Measurements from ENCODE around the gene CNBD2.
A peak's percentile ranks its signal among the peaks of the same experiment; 100 is the strongest.
"Not testable (repeated sequence)": the region's sequence is repeated elsewhere in the genome, so short reads cannot be mapped to it uniquely, and the experiment has no call there.

The CNBD2 gene

DNA sequence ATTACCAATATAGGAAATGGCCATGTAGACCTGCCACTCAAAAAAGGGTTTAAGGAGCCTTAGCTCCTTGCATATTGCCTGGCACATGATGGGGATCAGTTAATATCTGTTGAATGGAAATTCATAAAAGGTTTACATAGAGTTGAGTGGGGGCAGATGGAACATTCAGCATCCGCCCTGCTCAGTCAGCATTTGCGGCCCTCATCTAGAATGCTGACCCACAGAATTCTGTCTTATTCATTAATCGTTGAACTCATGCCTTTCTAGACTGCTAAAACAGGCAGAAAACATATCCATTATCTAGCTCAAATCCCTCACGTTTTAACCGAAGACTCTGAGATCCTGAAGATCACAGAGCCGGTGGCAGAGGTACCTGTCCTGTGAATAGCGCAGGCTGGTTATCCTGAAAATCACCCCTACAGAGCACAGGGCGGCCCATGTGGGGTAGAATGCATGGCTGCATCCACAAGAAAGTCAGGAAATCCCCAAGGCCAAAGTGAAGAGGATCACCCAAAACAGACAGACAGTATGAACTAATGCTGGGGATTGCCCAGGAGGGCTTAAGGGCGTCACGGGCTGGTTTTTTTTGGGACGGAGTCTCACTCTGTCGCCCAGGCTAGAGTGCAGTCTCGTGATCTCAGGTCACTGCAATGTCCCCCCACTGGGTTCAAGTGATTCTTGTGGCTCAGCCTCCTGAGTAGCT, 59.9 kb downstream of the CNBD2 start:
- no peak for DNase-seq

DNA sequence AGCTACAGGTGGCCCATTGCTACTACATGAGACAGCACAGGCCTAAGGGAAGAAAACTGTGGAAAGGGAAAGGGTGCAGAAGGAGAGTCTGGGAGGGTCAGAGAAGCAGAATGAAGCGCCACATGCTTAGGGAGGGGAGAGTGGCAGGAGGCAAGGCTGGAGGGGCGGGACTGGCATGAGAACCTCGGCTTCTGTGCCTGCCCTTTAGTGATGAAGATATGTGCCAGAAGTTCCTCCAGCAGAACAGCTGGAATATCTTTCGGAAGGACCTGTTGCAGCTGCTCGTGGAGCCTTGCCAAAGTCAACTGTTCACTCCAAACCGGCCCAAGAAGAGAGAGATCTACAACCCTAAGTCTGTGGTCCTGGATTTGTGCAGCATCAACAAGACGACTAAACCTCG, 61.8 kb downstream of the CNBD2 start:
- no peak for DNase-seq

DNA sequence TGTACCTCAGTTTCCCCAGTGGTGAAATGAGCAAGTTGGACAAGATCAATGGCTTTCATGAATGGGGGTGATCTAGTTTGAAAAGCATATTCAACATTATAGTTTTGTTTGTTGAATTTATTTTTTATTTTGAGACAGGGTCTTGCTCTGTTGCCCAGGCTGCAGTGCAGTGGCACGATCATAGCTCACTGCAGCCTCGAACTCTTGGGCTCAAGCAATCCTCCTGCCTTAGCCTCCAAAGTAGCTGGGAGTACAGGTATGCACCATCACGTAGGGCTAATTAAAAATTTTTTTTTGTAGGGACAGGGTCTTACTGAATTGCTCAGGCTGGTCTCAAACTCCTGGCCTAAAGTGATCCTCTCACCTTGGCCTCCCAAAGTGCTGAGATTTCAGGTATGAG, 63.4 kb downstream of the CNBD2 start:
- DNase-seq, result no peak

DNA sequence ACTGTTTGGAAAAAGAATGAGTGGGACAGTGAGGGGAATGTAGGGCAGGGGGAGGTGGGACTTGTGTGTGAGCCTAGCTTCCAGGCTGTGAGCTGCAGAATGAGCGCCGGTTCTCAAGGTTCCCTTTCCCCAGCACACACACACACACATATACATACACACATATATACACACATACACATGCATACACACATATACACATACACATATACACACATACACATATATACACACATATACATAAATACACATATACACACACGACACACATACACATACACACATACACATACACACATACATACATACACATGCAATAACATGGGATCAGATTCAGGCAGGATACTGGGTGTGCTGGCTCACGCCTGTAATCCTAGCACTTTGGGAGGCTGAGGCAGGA, 66.5 kb downstream of the CNBD2 start:
- no peak for DNase-seq

DNA sequence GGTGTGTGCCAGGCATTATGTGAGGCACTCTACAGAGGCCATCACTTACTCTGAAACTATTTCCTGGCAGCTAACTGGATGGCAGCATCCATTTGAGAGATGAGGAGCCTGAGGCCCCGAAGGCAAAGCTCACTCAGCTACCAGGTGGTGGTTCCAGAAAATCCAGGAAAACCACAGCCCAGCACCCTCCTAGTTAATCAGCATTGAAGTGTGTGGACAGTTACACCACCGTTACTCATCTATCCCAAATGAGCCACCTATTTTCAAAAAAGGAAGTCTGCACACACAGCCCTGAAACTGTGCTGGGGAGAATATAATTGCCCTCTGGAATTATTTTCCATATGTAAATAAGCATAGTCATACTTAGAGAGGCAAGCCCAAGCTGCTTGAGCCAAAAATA, 67.4 kb downstream of the CNBD2 start:
- DNase-seq, result no peak

DNA sequence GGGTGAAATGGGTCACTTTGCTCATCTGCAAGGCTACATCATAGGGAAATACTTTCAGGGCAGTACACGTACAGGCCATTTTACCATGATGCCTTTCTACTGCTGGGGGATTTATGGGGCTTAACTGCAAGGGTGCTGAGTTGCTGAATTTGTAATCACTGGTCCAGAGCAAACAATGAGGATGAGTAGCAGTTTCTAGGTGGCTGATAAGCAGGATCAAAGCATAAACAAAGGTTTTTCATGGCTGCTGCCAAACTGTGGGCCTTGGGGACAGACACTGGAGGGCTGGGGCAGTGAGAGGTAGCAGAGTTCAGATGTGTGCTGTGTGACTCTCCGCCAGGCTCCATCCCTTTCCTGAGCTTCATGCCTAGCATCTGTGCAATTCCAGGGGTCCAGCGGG, 68.3 kb downstream of the CNBD2 start:
- DNase-seq, result no peak

DNA sequence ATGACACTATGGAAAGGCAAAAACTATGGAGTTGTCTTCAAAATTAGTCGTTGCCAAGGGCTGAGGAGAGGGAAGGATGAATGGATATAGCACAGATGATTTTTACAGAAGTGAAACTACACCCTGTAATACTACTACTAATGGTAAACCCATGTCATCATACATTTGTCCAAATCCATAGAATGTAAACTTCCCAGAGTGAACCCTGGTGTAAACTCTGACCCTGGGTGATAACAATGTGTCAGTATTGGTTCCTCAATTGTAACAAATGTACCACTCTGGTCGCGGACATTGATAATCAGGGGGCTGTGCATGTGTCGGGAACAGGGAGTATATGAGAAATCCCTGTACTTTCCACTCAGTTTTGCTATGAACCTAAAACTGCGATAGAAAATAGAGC, 72.2 kb downstream of the CNBD2 start:
- DNase-seq, result no peak

DNA sequence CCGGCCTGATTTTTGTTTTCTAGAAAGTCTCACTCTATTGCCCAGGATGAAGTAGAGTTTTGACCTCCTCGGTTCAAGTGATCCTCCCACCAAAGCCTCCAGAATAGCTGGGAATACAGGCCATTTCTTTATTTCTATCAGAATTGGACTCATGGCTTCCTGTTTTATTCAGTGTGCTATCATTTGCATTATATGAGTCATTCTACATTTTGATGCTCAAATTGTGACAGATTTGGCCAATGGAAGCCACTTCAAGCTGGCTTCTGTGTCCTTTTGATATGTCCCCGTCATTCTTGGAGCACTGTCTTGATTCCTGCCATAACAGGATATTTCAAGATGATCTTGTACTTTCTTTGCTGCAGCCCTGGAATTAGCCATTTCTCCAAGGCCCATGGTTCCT, 75.1 kb downstream of the CNBD2 start:
- DNase-seq, result no peak

DNA sequence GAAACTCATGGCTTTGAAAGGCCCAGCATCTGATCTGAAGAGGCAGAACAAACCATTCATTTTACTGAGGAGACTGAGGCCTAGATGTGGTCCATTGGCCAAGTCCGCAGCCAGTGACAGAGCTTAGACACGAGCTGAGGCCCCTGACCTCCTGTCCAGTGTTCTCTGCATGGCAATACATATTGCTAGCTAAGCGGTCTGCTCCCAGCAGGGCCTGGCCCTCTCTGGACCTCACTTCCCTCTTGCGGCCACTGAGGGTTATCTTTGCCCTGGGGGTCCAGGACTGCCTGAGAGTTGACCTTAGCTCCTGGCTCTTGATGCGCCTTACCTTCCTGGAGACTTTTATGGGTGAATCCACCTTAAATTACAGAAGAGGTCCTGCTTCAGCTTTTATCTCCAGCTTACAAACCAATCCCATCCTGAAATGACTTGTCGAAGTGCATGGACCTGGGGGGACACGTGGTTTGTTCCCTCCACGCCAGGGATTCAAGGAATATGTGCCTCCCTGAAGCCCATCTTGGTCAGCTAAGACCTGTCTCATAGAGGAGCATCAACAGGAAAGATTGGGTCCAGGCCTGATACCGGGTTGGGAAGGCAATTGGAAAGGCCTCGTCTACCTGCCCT, 75.6 kb downstream of the CNBD2 start:
- no peak for DNase-seq

DNA sequence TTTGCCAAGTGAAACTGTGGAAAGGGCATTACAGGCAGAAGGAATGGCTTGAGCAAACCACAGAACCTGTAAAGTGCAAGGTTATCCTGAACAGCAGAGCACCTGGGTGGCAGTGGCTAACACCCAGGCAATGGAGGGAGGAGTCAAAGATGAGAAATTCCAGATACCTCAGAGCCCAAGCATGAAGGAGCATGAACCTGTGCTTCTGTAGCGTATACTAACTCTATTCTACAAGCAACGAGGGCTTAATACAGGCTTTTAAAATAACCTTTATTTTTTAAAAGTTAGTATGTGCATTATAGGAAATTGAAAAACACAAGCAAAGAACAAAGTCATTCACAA, 77.0 kb downstream of the CNBD2 start:
- DNase-seq, result no peak

DNA sequence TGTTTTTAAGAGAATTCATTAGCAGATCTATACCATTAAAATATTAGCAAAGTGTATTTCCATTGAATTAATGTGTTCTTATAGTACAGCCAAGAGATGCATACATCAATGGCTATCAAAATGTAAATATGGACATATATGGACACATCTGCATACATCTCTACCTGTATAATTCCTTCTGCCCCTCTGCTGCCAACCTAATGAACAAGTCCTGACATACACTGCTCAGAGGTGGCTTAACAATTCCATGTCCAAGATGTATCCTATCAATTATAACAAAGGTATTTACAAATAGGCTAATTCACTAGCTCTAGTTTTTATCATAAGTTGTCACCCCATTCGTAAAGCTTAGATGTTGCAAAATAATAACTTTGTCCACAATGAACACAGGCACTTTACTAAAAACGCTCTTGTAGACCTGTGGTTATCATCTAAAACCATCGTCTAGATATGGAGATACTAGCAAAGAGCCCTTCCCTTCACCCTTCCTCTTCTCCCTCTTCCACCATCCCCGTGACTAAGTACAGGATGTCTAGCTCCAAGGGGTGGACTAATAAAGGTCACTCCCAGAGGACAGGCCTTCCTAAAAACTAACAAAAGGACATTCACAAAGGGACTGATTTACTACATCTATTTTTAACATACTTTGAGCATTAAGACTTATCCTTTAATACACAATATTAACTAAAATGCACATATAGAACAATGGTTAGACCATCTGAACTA, 77.8 kb downstream of the CNBD2 start:
- not testable (repeated sequence) for DNase-seq

DNA sequence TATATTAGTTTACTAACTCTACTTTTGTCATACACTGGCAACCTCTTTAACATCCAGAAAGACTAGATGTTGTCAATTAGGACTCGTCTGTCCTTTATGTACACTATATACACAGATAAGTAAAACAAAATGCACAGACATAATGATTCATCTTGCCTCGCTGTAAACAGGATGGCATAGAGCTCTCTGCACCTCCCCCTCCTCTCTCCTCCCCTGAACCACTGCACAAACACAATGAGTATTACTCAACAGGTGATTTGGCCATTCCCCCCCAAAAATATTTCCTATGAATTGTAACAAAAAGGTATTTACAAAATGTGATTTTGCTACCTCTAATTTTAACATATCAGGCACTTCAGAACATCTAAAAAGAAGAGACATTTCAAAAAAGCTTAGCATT, 81.0 kb downstream of the CNBD2 start:
- not testable (repeated sequence) for DNase-seq

DNA sequence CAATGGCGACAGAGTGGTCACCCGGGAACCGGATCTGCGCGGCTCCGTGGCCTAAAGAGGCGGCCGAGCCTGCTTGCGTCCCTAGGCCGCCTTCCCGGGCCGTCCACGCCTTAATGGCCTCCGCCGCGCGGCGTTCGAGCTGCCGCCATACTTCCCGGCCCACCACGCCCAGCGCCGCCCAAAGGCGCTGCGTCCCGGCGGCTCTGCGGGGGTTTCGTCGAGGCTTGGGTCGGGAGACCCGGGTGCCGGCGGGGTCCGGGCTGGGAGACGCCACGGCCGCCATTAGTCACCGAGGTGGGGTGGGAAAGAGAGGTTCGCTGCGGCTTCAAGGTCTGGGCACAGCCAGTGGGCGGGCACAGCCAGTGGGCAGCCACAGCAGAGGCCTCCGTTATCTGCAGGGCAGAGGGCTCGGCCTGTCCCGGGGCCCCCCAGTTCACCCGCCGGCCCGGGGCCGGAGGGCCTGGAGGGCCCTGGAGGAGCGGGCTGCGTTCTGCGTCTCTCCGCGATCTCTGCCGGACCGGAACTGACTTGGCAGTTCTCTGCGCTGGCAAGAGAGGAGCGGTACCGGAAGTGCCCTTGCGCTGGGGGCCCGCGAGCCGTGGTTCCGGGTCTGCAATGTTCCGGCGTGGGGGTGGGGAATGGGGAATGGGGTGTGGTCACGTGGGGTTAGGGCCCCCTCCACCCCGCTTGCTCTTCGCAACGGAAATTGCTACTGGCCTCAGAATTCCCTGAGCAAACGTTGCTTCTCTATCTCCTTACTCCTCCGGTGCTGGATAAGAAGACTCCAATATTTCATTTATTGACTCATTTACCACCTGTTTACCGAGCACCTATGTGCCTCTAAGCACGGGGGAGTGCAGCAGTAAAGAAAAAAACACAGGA, 82.3 kb downstream of the CNBD2 start:
- DNase-seq, result peak; percentile 86 to 89

DNA sequence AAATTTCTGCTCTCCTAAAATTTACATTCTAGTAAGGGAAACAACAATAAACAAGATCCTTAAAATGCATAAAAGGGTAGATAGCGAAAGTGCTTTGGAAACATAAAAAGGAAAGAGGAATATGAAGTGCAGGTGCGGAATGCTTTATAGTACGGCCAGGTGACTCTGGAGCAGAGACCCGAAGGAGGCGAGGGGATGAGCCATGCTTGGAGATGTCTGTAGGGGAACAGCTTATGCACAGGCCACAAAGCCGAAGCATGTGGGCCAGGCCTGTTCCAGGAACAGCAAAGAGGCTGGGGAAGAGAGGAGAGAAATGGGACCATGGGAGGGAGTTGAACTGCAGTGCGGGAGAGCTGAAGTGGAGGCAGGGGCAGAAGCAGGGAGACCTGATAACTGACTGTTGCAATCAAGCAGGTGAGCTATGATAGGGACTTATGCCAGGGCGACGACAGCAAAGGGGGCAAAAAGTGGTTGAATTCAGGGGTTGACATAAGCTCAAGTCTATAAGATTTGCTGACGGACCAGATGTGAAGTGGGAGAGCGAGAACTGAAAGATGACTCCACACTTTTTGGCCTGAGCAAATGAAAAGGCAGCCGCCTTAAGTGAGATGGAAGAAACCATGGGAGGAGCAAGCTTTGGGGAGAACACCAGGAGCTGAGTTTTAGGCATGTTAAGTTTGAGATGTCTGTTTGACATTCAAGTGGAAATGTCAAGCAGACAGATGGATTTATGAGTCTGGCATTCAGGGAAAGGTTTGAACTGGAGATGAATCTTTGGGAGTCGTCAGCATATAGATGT, 83.1 kb downstream of the CNBD2 start:
- no peak for DNase-seq

DNA sequence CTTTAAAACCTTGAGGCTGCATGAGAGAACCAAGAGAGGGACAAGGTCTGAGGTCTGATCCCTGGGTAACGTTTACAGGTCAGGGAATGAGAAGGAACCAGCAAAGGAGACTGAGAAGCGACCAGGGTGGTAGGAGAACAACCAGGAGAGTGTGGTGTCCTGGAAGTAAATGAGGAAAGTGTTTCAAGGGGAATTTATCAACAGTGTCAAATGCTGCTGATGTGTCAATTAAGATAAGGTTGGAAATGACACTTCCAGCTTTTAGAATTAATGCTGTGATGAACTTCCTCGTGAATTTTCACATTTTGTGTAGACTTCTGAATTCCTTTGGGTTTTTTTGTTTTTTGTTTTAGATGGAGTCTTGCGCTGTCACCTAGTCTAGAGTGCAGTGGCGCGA, 83.7 kb downstream of the CNBD2 start:
- DNase-seq, result no peak

DNA sequence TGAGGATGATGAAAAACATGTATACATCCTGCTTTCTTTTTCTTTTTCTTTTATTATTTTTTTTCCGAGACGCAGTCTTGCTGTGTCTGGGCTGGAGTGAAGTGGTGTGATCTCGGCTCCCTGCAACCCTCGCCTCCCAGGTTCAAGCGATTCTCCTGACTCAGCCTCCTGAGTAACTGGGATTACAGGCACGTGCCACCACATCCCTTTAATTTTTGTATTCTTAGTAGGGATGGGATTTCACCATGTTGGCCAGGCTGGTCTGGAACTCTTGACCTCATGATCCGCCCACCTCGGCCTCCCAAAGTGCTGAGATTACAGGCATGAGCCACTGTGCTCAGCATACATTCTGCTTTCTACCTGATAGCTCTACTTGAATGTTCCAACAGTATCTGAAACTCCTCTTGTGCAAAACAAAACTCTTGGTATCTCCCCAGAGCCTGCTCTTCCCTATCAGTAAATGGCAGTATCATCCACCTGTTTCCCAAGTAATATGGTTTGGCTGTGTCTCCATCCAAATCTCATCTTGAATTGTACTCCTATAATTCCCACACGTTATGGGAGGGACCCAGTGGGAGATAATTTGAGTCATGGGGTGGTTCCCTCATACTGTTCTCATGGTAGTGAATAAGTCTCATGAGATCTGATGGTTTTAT, 85.6 kb downstream of the CNBD2 start:
- DNase-seq, result not testable (repeated sequence)

DNA sequence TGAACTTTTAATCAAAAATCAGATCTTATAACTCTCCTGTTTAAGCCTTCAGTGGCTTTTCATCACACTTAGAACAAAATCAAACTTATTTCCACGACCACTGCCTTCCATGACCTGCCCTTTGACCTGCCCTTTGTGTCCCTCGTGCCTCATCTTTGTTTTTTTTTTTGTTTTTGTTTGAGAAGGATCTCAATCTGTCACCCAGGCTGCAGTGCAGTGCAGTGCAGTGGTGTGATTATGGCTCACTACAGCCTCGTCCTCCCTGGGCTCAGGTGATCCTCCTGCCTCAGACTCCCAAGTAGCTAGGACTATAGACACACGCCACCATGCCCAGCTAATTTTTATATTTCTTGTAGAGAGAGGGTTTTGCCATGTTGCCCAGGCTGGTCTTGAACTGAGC, 86.8 kb downstream of the CNBD2 start:
- no peak for DNase-seq

DNA sequence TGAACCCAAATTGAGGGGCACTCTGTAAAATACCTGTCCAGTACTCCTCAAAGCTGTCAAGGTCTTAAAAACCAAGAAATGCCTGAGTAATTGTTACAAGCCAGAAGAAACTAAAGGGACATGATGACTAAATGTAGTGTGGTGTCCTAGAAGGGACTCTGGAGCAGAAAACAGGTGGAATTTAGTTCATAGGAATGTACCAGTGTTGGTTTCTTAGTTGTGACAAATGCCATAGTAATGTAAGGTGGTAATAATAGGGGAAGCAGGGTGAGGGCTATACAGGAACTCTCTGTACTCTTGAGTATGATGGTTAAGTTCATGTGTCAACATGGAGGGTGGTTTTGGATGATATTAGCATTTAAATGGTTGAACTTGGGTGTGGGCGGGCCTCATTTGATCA, 92.3 kb downstream of the CNBD2 start:
- no peak for DNase-seq

DNA sequence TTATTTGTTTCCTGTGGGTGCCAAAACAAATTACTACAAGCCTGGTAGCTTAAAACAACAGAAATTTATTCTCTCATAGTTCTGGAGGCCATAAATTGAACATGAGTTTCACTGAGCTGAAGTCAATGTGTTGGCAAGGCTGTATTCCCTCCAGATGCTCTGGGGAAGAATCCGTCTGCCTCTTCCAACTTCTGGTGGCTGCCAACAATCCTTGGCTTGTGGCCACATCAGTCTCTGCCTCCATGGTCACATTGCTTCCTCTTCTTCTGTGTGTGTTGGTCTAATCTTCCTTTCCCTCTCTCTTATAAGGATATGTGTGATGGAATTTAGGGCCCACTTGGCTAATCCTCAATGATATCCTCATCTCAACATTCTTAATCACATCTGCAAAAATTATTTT, 93.4 kb downstream of the CNBD2 start:
- DNase-seq, result peak in 1 of 2 donors; percentile 22

DNA sequence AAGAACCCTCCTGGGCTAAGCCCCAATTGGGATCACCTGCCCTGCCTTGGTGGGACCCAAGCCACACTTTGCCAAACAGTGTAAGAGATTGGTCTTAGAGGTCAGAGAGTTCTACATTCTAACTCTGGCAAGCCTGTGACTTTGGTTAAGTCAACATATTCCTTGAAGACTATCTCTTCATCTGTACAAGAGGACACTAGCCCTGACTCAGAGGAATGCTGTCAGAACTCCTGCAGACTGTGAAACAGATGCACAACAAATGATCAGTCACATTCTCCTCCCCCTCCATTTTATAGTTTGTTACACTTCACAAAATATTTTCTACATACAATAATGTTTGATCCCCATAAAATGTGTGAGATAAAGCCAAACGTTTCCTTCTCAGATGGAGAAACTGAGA, 94.4 kb downstream of the CNBD2 start:
- DNase-seq, result no peak

DNA sequence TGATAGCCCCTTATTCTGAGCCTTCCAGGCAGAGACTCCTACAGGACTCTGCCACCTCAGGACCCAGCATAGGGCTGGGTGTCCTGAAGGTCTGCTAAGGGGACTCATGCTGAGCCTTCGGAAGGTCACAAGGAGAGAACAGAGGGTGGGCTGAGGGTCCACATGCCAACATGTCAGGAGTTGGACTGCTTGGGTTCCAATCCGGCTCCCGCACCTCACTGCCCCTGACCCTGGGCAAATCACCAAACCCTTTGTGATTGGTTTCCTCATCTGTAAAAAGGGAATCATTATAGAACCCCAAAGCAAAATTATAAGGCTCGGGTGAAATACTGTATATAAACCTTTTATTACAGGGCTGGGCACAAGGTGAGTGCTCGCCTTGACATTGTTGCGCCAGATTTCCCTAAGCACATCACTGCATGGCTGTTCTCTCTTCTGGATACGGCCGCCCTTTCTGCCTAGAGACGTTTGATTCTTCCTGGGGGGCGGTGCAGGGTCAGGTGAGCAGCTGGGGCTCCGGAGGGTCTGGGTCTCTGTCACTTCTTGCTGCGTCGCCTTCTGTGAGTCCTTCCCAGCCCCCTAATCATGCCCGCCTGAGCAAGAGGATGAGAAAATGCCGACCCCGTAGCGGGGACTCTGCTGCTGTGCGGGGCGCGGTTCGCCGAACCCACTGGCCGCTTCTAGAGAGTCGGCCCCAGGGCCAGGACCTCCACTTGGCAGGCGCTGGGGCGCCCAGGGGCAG, 95.7 kb downstream of the CNBD2 start:
- DNase-seq, result no peak

Measured in hippocampal formation (tissue), 2 donors.